GM18520 (cell line): ENCODE results near the gene CALHM2.
"Not testable (repeated sequence)": the region's sequence is repeated elsewhere in the genome, so short reads cannot be mapped to it uniquely, and the experiment has no call there.

Experiments
- ATAC-seq: cut with Tn5 transposase; IDR thresholded peaks from one replicate; pipeline ENCODE4 v1.9.1; 2021; ENCODE audit not compliant: unreplicated experiment

CALHM2 gene

GRCh38 chr10:103451831-103452505 lies at the start of gene CALHM2:
Gene CALHM2 (minus strand): TSS chr10:103452370. CDS start chr10:103449941, 2,429 bp downstream.
- ATAC-seq = no peak

GRCh38 chr10:103501186-103501585 lies 49.0 kb upstream of the CALHM2 start:
- no peak for ATAC-seq

- no peak for ATAC-seq
Observed at GRCh38 chr10:103500481-103500880, 48.3 kb upstream of the CALHM2 start.

GRCh38 chr10:103499881-103500280 lies 47.7 kb upstream of the CALHM2 start:
- no peak for ATAC-seq

- ATAC-seq = no peak
Observed at GRCh38 chr10:103498936-103499638, 46.9 kb upstream of the CALHM2 start.

GRCh38 chr10:103497161-103497915 lies 45.2 kb upstream of the CALHM2 start:
- ATAC-seq = no peak

GRCh38 chr10:103495321-103495720 lies 43.2 kb upstream of the CALHM2 start:
- ATAC-seq = no peak

GRCh38 chr10:103493916-103494877 lies 42.0 kb upstream of the CALHM2 start:
- ATAC-seq = no peak

GRCh38 chr10:103493362-103493915 lies 41.3 kb upstream of the CALHM2 start, which contains the start of gene NEURL1:
Gene NEURL1 (plus strand): TSS chr10:103493705. CDS start chr10:103494388, 683 bp downstream.
- ATAC-seq = no peak

- ATAC-seq = no peak
Observed at GRCh38 chr10:103492655-103493261, 40.6 kb upstream of the CALHM2 start.

- ATAC-seq = no peak
Observed at GRCh38 chr10:103491729-103492364, 39.7 kb upstream of the CALHM2 start.

GRCh38 chr10:103490986-103491314 lies 38.8 kb upstream of the CALHM2 start:
- no peak for ATAC-seq

- no peak for ATAC-seq
Observed at GRCh38 chr10:103487410-103487708, 35.2 kb upstream of the CALHM2 start.

- ATAC-seq = not testable (repeated sequence)
Observed at GRCh38 chr10:103486635-103487409, 34.7 kb upstream of the CALHM2 start.

- no peak for ATAC-seq
Observed at GRCh38 chr10:103481974-103482531, 29.9 kb upstream of the CALHM2 start.

- ATAC-seq = no peak
Observed at GRCh38 chr10:103480521-103480920, 28.4 kb upstream of the CALHM2 start.

GRCh38 chr10:103479135-103479534 lies 27.0 kb upstream of the CALHM2 start, which contains the start of gene CALHM3:
Gene CALHM3 (minus strand): TSS chr10:103479240. CDS start chr10:103479032, 208 bp downstream.
- no peak for ATAC-seq

GRCh38 chr10:103478671-103479070 lies 26.5 kb upstream of the CALHM2 start:
- ATAC-seq = no peak
